Activated CD4-positive, CD25-positive, alpha-beta regulatory T cell treated with anti-CD3 and anti-CD28 coated beads, Interleukin-2, amount 50 U/mL, for 72 hours (primary cell): ENCODE measurements around the gene COX4I1.

Source experiments
- DNase-seq: peaks from one replicate; pipeline ENCODE4 v3.0.0; 2021

Gene COX4I1

DNA sequence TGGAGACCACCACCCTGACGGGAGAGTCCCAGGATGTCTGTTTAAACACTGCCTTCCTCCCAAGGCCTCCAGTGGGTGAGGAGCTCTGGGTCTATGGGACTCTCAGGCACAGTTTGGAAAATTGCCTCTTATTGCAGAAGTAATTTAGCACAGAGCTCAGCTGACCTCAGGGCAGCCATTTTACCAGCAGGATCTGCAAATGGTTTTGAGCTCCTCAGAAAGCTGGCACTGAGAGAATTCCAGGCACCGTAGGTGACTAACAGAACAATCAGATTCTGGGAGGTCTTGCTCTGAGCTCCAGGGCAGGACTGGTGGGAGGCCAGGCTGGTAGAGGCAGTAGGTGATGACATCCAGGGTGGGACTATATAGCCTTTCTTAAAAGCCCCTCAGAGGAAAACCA is 31.3 kb upstream of the COX4I1 start:
- no peak for DNase-seq

DNA sequence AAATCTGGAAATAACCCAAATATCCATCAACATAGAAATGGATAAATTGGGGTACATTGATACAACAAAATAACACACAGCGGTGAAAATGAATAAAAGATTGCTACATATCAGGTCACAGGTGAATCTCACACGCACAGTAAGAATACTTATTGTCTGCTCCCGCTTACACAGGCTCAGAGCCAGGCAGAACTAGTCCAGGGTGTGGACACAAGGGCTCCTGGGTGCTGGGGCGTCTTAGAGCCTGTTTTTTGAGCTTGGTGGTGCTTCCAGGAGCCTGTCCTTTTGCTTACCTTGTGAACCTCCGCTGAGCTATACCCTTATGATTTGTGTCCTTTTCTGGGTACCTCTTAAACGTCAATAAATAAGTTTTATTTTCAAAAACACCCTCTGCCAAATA is 28.8 kb upstream of the COX4I1 start:
- no peak for DNase-seq

GRCh38 chr16:85773044-85773443 is 26.5 kb upstream of the COX4I1 start:
- no peak for DNase-seq

GRCh38 chr16:85774136-85774535 is 25.4 kb upstream of the COX4I1 start:
- no peak for DNase-seq

DNA sequence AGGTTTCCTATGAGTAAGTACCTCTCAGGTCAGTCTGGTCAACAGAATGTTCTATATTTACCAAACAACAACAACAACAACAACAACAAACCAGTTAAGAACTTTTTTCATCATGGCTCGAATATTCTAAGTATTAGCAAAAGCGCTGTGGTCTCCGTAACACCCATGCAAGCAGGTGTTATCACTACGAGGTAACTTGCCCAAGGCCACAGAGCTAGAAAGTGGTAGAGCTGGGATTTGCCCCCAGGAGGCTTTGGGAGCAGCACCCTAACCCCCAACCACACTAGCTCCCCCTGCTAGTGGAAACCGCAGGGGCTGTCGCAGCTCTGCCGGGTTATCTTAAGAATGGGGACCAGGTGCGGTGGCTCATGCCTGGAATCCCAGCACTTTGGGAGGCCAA is 24.7 kb upstream of the COX4I1 start:
- DNase-seq: no peak

GRCh38 chr16:85777583-85778310 is 21.7 kb upstream of the COX4I1 start:
- no peak for DNase-seq

- DNase-seq: no peak
Measured at GRCh38 chr16:85778873-85779272, 20.6 kb upstream of the COX4I1 start.

GRCh38 chr16:85780281-85780680 is 19.2 kb upstream of the COX4I1 start:
- DNase-seq: no peak

DNA sequence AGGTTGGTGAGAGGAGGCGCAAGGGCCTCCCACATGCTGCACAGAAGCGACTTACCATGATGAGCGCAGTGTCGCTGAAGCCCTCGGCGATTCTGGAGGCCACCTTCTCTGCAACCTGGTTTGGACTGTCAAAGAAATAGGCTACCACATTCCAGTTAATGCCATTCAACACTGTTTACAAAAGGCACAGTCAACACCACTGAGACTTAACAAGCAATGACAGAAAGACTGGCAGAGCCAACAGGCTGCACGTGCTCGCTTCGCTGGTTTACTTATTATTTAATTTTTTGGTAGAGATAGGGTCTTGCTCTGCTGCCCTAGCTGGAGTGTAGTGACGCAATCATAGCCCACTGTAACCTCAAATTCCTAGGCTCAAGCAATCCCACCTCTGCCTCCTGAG is 18.3 kb upstream of the COX4I1 start:
- no peak for DNase-seq

GRCh38 chr16:85781695-85782370 is 17.7 kb upstream of the COX4I1 start:
- no peak for DNase-seq

GRCh38 chr16:85782451-85782850 is 17.0 kb upstream of the COX4I1 start:
- DNase-seq: no peak

DNA sequence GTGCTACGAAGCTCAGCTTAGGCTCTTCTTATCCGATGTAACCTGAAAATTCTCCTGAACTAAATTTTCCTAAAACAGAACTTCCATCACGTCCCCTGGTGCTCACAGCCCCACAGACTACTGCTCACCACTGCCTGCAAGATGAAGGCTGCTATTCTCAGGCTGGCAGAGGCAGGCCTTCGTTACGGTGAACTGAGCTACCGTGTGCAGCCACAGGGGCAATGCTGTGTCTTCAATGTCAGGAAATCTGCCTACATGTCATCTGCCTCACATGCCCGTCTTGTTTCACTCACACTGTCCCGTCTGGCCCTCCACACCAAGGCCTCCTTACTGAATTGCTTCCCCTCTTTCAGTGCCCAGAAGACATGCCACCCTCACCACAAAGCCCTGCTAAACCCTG is 16.1 kb upstream of the COX4I1 start:
- DNase-seq: no peak

DNA sequence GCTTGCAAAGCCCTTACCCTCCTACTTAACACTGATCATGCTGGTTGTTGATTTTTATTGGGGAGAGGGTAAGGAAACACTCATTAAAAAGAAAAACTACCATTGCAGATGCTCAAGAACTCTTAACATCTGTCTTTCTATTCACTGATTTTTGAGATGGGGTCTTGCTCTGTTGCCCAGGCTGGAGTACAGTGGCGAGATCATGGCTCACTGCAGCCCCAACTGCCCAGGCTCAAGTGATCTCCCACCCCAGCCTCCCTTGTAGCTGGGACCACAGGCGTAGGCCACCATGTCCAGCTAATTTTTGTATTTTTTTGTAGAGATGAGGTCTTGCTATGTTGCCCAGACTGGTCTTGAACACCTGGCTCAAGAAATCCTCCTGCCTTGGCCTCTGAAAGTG is 14.7 kb upstream of the COX4I1 start:
- DNase-seq: no peak

GRCh38 chr16:85785927-85786326 is 13.6 kb upstream of the COX4I1 start:
- no peak for DNase-seq

- DNase-seq: no peak
Measured at GRCh38 chr16:85788819-85789218, 10.7 kb upstream of the COX4I1 start.

DNA sequence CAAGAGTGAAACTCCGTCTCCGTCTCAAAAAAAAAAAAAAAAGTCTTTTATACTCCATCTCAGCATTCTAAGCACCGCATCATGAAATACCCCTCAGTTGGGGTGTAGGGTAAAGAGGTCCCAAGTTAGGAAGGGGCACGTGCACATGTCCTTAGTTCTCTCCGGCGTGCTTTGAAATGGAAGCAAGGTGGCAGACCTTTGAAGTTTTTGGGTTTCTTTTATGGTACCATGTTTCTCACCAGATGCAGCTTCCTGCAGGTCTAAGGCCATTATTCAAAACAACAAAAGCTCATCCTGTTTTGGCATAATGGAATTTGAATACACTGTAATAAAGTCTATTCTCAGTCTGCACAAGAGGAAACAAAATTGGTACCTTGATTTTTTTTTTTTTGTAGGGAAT is 9.7 kb upstream of the COX4I1 start:
- DNase-seq: no peak

DNA sequence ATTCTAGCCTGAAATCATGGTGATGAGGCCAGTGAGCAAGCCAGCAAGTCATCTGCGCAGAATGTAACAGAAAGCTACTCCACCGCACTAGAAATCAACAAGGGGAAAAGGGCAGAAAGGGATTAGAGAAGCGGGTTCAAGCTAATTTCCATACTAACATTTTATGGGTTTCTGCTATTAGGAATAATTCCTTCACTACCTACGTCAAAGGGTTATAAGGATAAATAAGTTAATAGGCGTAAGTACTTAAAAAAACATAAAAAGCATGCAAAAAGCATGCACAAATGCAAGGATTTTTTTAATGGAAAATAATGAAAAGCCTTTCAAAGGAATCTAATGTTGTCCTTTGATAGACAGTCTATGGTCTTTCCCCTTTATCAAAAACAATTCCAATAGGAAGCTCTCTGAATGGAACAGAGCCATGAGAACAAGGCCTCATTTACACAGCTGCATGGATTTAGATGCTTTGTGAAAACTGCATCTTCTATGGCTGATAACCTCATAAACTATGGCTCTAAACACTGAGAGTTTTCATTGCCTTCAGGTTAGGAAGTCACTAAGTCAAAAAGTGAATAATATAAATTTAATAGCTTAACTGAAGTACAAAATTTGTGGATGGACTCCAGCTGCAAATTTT is 5.7 kb upstream of the COX4I1 start:
- DNase-seq: no peak

DNA sequence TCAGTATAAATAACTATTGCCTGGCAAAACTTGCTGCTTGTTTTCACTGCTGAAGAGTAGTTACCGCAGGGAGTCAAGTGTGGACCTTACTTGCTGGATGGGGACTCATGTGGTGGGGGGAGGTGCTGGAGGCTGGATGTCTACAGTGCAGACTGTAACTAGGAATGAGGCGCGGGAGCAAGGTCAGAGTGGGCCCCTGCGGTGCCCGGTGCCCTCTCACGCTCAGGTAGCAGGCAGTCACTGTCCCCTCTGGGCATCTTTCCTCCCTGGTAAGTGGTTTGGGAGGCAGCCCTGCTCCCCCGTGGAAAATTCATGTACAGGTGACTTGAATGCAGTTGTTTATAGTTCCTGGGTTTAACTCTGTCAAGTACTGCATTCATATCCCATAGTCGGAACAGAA is 4.8 kb upstream of the COX4I1 start:
- DNase-seq: no peak

GRCh38 chr16:85796152-85796551 is 3.3 kb upstream of the COX4I1 start:
- no peak for DNase-seq

DNA sequence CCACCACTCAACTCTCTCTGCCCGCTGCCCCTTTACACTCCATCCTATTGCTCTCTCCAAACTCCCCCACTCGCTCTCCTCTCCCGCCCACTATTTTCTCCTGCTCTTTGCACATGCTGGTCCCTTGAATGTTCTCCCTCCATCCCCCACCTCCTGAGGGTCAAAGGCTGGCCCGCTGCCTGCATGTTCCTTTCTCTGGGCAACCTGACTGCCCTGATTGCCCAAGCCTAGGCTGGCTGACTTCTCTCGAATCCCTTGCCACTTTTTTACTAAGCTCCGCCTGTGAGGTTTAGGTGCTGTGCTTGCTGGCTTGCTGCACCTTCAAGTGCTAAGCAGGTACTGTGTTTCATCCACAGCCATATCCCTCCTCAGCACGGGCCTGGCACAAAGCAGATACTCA is 2.9 kb upstream of the COX4I1 start:
- no peak for DNase-seq

DNA sequence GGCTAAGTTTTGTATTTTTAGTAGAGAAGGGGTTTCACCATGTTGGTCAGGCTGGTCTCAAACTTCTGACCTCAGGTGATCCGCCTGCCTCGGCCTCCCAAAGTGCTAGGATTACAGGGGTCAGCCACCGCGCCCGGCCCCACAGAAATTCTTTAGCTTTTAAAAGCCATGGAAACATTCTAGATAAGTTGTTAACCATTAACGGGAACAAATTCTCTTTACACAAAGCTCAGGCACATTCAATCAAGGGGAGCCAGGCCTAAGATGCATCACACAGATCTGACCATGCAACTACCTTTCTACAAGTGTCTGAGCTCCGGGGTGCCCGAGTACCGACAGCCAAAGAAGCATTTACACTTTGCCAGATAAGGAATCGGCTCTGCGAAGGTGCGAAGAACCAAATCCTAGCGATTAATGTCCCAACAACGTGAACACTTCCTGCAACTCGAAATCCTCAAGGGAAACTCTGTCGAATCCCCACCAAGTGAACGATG is 1.2 kb upstream of the COX4I1 start:
- DNase-seq: no peak

DNA sequence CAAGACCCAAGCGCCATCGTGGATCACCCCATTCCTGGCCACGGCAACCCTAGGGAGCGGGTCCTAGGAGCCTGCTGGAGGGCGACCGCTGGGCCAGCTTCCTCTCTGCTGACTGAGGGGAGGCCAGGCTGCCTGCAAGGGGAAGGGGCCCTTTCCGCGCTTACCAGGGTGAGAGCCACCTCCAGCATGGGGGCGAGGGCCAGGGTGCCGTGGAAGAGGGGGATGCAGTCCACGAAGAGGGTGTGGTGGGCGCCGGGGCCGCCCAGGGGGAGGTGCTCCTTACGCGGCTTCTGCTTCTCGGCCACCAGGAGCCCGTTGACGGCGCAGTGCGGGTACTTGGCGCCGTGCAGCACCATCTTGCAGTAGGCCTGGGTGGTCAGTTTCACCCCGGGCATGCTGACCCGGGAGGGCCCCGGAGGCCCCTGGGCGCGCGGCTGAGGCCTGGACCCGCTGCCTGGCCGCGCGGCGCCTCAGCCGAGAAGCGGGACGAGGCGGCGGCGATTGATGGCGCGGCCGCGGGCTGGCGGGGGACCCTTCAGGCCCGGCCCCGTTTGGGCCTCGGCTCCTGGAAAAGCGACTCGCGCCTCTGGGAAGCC is 496 bp upstream of the COX4I1 start:
- peak; percentile 54 for DNase-seq

- no peak for DNase-seq
Measured at GRCh38 chr16:85800321-85800669, 800 bp downstream of the COX4I1 start.

- DNase-seq: no peak
Measured at GRCh38 chr16:85803570-85803969, 4.1 kb downstream of the COX4I1 start.
